ENCODE results near the gene HDAC11. TPM values are rescaled to one million over a fixed set of nuclear protein-coding genes. Genes with fewer than 3 reads are reported as not detected.

Gene HDAC11
- total and polyA plus RNA-seq, 2 of the 4 experiments (the other 2 are of a cell fraction): 9.1 to 11.4 TPM

DNA sequence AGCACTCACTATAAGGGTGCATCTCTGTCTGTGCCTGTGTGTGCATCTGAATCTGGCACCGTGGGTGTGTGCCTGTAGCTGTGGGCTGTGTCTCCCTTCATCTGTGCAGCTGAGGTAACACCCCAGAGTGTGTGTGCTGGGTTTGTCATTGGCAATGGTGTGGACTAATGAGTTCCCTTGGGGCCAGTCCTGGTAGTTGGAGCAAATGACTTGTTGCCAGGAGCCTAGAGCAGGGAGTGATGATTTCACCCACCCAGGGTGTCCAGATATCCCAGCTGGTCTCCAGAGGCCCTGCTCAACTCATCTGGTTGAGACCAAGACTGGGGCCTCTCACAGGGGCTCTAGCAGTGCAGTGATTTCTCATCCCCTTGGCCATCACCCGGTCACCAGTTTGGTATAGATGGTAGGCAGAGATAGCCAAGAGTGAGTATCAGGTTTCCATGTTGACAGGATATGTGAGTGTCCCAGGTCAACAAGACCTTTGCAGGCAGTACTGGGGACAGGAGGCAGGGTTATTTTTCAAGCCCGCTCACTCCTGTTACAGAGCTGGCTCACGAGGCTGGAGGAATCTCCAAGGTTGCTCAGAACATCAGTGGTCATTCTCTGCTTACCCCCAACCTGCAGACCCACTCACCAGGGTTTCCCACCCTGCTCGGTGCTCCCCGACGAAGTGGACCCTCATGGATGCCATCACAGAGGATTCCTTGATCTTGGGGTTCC lies 4.1 kb upstream of the HDAC11 start (continued):
- TF ChIP-seq CHD1 (IDR thresholded peaks at IDR 0.05; ENCODE audit: low read depth, low read length): no peak

DNA sequence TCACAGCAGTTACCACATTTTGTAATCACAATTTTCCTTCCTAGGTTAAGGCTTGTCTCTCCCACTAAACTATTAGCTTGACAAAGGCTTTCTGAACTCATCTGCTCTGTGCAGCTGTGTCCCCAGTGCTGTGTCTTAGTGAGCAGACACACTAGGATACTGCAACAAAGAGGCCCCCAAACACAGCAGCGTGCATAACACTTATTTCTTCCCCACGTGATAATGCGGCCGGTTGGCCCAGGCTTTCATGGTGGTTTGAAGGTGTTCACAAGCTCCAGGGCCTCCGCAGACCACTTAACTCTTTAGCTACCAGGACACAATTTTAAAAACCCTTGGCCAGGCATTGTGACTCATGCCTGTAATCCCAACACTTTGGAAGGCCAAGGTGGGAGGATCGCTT lies 2.2 kb upstream of the HDAC11 start:
- TF ChIP-seq, protein P1, sequence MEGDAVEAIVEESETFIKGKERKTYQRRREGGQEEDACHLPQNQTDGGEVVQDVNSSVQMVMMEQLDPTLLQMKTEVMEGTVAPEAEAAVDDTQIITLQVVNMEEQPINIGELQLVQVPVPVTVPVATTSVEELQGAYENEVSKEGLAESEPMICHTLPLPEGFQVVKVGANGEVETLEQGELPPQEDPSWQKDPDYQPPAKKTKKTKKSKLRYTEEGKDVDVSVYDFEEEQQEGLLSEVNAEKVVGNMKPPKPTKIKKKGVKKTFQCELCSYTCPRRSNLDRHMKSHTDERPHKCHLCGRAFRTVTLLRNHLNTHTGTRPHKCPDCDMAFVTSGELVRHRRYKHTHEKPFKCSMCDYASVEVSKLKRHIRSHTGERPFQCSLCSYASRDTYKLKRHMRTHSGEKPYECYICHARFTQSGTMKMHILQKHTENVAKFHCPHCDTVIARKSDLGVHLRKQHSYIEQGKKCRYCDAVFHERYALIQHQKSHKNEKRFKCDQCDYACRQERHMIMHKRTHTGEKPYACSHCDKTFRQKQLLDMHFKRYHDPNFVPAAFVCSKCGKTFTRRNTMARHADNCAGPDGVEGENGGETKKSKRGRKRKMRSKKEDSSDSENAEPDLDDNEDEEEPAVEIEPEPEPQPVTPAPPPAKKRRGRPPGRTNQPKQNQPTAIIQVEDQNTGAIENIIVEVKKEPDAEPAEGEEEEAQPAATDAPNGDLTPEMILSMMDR (conservative IDR thresholded peaks at IDR 0.05; ENCODE audit: low read depth, low read length): no peak
- TF ChIP-seq FOS (IDR thresholded peaks at IDR 0.05; ENCODE audit: low read depth, low read length) (no peak), CHD1 (IDR thresholded peaks at IDR 0.05; ENCODE audit: low read depth, low read length) (no peak), MAZ (IDR thresholded peaks at IDR 0.05; ENCODE audit: borderline replicate concordance, low read depth, low read length) (no peak), NFE2L2 (IDR thresholded peaks at IDR 0.05; ENCODE audit: low read depth, low read length) (no peak), SMC3 (IDR thresholded peaks at IDR 0.05; ENCODE audit: low read depth, low read length) (no peak), MXI1 (IDR thresholded peaks at IDR 0.05; ENCODE audit: borderline replicate concordance, low read depth, low read length) (no peak)
- TF ChIP-seq, protein P2, sequence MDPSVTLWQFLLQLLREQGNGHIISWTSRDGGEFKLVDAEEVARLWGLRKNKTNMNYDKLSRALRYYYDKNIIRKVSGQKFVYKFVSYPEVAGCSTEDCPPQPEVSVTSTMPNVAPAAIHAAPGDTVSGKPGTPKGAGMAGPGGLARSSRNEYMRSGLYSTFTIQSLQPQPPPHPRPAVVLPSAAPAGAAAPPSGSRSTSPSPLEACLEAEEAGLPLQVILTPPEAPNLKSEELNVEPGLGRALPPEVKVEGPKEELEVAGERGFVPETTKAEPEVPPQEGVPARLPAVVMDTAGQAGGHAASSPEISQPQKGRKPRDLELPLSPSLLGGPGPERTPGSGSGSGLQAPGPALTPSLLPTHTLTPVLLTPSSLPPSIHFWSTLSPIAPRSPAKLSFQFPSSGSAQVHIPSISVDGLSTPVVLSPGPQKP (IDR thresholded peaks at IDR 0.05; ENCODE audit: borderline replicate concordance, low read depth, low read length): no peak
- no peaks in the 10 kb centered on the region for H4K20me1 ChIP-seq (ENCODE audit: insufficient read depth, low read length)
- WGBS, 2 experiments (ENCODE audit: extremely low coverage in 2 of 2, insufficient read length in 1 of 2): no CpG with 5 or more reads among the region's 6 CpGs
- no peak overlapping the region for H2BK15ac ChIP-seq (ENCODE audit: low read depth, low read length)
- no peak overlapping the region for H3K27ac ChIP-seq (ENCODE audit: insufficient read depth, low read length)
- H3K56ac ChIP-seq (ENCODE audit: extremely low read depth, insufficient read depth, low read length): no peak overlapping the region
- in situ Hi-C loops (cut with MboI; ENCODE audit: low sequenced_read_pairs): loop anchor here (25.0 kb wide), 2 partner anchors 409 to 634 kb away; partner anchors contain the start of genes CHCHD4 and WNT7A
- no peaks in the 10 kb centered on the region for H3K9me3 ChIP-seq (ENCODE audit: control insufficient read depth, insufficient read depth, low read length)
- no peak overlapping the region for H3K4me2 ChIP-seq (ENCODE audit: low read depth, low read length)
- CTCF ChIA-PET: no interaction called here
- H3K36me3 ChIP-seq (ENCODE audit: control insufficient read depth, insufficient read depth, low read length): no peaks in the 10 kb centered on the region
- peaks cover 9% of the 10 kb centered on the region; the same call in 1 of the 2 replicates for H3K27me3 ChIP-seq (ENCODE audit: control insufficient read depth, insufficient read depth, low read length)
- no peak overlapping the region for H4K8ac ChIP-seq (ENCODE audit: low read depth in 2 of 2, low read length in 2 of 2)
- peaks cover 8% of the 10 kb centered on the region for H3K9me1 ChIP-seq (ENCODE audit: insufficient read depth, low read length)
- H2AFZ ChIP-seq (replicated peaks; ENCODE audit: low read length, poor library complexity): no peak overlapping the region
- H3K4ac ChIP-seq (ENCODE audit: low read depth, low read length): no peak overlapping the region
- intact Hi-C loops (cut with micrococcal nuclease): no loop called here
- no peak overlapping the region for H4K91ac ChIP-seq (ENCODE audit: insufficient read depth, low read depth, low read length)
- H3K4me3 ChIP-seq (ENCODE audit: insufficient read depth, low read depth, low read length): no peak overlapping the region
- H2BK5ac ChIP-seq (ENCODE audit: low read depth, low read length, poor library complexity, severe bottlenecking): no peak overlapping the region
- H2AK9ac ChIP-seq (replicated peaks; ENCODE audit: low read depth, low read length, poor library complexity): no peak overlapping the region
- no peak overlapping the region for H3K23ac ChIP-seq (ENCODE audit: low read depth, low read length)
- H3K9ac ChIP-seq (ENCODE audit: low read depth, low read length): no peak overlapping the region
- H3K79me1 ChIP-seq (ENCODE audit: low read depth in 1 of 2, low read length in 2 of 2): peaks cover 0 to 7% of the 10 kb centered on the region in 2 experiments; a peak in 2 of 4 replicates
- H3K14ac ChIP-seq (replicated peaks; ENCODE audit: low read depth, low read length): no peak overlapping the region
- ATAC-seq (ENCODE audit: low read depth) (no peak), DNase-seq (no peak)
- H3K4me1 ChIP-seq (ENCODE audit: control insufficient read depth, insufficient read depth, low read length): peaks cover 6% of the 10 kb centered on the region; the same call in 1 of the 2 replicates
- POLR2A ChIA-PET (ENCODE audit: unreplicated experiment): no interaction called here
- no peak overlapping the region for H2BK20ac ChIP-seq (ENCODE audit: low read depth, low read length)
- BruUV-seq (replicated peaks): no TSS peak
- no peak overlapping the region for H2BK120ac ChIP-seq (ENCODE audit: low read depth, low read length)
- dilution Hi-C loops (cut with HindIII; ENCODE audit: low sequenced_read_pairs, unreplicated experiment): no loop called here
- H2AK5ac ChIP-seq (ENCODE audit: low read depth, low read length): no peak overlapping the region
- no peak overlapping the region for H4K5ac ChIP-seq (ENCODE audit: low read depth, low read length)
- no peak overlapping the region for H3K18ac ChIP-seq (ENCODE audit: low read depth, low read length)

All from IMR-90 (cell line).